Measurements from ENCODE around the gene KRT13. TPM values are rescaled to one million over a fixed set of nuclear protein-coding genes. Genes with fewer than 3 reads are reported as not detected.

The KRT13 gene
- total and polyA plus RNA-seq, 2 experiments from 2014 or later: not detected

- TF ChIP-seq ETS1 (IDR thresholded peaks at IDR 0.05) (no peak), ZNF114 (CRISPR knock-in tag; IDR thresholded peaks at IDR 0.05) (no peak), STAT1 (IDR thresholded peaks at IDR 0.05; ENCODE audit: unreplicated experiment) (no peak), POLR2AphosphoS5 (IDR thresholded peaks at IDR 0.05; ENCODE audit: low read depth) (no peak), NANOG (IDR thresholded peaks at IDR 0.05; ENCODE audit: borderline replicate concordance) (no peak), EZH2 (IDR thresholded peaks at IDR 0.05; ENCODE audit: low read depth, unreplicated experiment) (no peak), CREB1 (CRISPR knock-in tag; IDR thresholded peaks at IDR 0.05; ENCODE audit: low read depth) (no peak)
- TF ChIP-seq, protein P1, sequence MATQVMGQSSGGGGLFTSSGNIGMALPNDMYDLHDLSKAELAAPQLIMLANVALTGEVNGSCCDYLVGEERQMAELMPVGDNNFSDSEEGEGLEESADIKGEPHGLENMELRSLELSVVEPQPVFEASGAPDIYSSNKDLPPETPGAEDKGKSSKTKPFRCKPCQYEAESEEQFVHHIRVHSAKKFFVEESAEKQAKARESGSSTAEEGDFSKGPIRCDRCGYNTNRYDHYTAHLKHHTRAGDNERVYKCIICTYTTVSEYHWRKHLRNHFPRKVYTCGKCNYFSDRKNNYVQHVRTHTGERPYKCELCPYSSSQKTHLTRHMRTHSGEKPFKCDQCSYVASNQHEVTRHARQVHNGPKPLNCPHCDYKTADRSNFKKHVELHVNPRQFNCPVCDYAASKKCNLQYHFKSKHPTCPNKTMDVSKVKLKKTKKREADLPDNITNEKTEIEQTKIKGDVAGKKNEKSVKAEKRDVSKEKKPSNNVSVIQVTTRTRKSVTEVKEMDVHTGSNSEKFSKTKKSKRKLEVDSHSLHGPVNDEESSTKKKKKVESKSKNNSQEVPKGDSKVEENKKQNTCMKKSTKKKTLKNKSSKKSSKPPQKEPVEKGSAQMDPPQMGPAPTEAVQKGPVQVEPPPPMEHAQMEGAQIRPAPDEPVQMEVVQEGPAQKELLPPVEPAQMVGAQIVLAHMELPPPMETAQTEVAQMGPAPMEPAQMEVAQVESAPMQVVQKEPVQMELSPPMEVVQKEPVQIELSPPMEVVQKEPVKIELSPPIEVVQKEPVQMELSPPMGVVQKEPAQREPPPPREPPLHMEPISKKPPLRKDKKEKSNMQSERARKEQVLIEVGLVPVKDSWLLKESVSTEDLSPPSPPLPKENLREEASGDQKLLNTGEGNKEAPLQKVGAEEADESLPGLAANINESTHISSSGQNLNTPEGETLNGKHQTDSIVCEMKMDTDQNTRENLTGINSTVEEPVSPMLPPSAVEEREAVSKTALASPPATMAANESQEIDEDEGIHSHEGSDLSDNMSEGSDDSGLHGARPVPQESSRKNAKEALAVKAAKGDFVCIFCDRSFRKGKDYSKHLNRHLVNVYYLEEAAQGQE (IDR thresholded peaks at IDR 0.05; ENCODE audit: unreplicated experiment): no peak
Measured at GRCh38 chr17:41518789-41519449, 13.5 kb upstream of the KRT13 start, which contains the start of gene KRT15 (continued).

DNA sequence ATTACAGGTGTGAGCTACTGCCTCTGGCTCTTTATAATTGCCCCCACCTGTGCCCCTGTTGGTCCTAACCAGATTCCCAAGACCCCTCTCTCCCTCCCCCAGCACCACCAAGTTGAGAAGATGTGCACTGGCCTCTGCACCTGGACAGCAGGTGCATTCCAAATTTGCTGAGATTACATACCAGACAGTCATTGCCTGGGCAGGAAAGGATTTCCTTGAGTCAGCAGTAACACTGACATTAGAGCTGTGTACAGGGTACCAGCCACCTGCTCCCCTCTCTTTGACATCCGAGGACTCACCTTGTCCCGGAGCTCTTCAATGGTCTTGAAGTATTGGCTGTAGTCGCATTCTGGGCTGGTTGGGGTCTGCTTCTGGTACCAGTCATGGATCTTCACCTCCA, 12.6 kb upstream of the KRT13 start:
- Mint-ChIP-seq H3K27me3 (ENCODE audit: insufficient read depth, low read depth, poor library complexity) (peaks cover 20% of the 10 kb centered on the region), H3K27ac (no peak overlapping the region)
- no peak for ATAC-seq
- TF ChIP-seq ZNF114 (CRISPR knock-in tag; IDR thresholded peaks at IDR 0.05) (no peak), CREB1 (CRISPR knock-in tag; IDR thresholded peaks at IDR 0.05; ENCODE audit: low read depth) (no peak), ETS1 (IDR thresholded peaks at IDR 0.05) (no peak), ZNF331 (CRISPR knock-in tag; IDR thresholded peaks at IDR 0.05; ENCODE audit: low read depth) (no peak), NANOG (IDR thresholded peaks at IDR 0.05; ENCODE audit: borderline replicate concordance) (no peak), CTCF (conservative IDR thresholded peaks at IDR 0.05; ENCODE audit: low read depth in 2 of 2) (no peak), STAT1 (IDR thresholded peaks at IDR 0.05; ENCODE audit: unreplicated experiment) (no peak)

More for the DNA sequence above, 12.6 kb upstream of the KRT13 start:
- Mint-ChIP-seq H3K4me3 (no peak overlapping the region), H3K9me3 (no peaks in the 10 kb centered on the region), H3K36me3 (ENCODE audit: low read depth) (peaks cover 4% of the 10 kb centered on the region), H3K4me1 (peaks cover 21% of the 10 kb centered on the region)
- H4K20me1 ChIP-seq (replicated peaks; ENCODE audit: insufficient read depth): no peaks in the 10 kb centered on the region
- H3K27me3 ChIP-seq (ENCODE audit: insufficient read depth): no peaks in the 10 kb centered on the region
- H3K27ac ChIP-seq (ENCODE audit: low read depth): no peak overlapping the region
- peaks cover 12% of the 10 kb centered on the region; the same call in 1 of the 2 replicates for H3K4me1 ChIP-seq (ENCODE audit: insufficient read depth)
- DNase-seq (ENCODE audit: low spot score): no peak
- 0 out of 2 replicates have a peak, but pooled peaks cover 4% of the 10 kb centered on the region for H3F3A ChIP-seq (replicated peaks; ENCODE audit: low read depth)
- no peaks in the 10 kb centered on the region for H3K9me2 ChIP-seq (ENCODE audit: insufficient read depth)
- H3K79me2 ChIP-seq (replicated peaks; ENCODE audit: insufficient read depth): no peaks in the 10 kb centered on the region
- H3K36me3 ChIP-seq (ENCODE audit: insufficient read depth): 0 out of 2 replicates have a peak, but pooled peaks cover under 1% of the 10 kb centered on the region
- H3K4me2 ChIP-seq: no peak overlapping the region
- no peak overlapping the region for H2AFZ ChIP-seq
- H3K4me3 ChIP-seq: no peak overlapping the region
